ENCODE data around the gene DMBT1. TPM values are rescaled to one million over a fixed set of nuclear protein-coding genes. Genes with fewer than 3 reads are reported as not detected.
A peak's percentile ranks its signal among the peaks of the same experiment; 100 is the strongest.

DMBT1 gene
- total RNA-seq, 1 experiment from 2014 or later = 0.62 TPM

DNA sequence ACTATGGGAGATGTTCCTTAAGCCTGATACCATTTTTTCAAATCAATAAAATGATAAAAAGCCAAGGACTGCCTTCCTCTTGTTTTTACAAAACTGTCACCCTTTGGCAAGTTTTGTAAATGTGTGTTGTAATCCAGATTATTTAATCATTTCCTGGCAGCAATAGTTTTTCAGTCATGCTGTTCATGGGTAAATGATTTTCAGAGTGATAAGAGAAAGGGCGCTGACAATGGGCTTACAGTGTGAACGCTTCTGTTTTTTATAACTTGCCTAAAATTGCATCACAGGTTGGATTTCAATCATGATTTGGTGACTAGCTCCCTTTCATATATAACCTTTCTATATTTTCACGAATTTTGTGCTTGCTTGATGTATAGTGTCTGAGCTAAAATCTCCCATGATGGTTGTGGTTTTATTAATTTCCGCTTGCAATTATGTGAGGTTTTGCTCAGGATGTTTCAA, 19.0 kb upstream of the DMBT1 start:
- Histone ChIP-seq H4K20me1 (ENCODE audit: low read length) (no peaks in the 10 kb centered on the region), H3K4me1 (ENCODE audit: insufficient read depth, low read length) (peaks cover 16% of the 10 kb centered on the region), H3K79me2 (ENCODE audit: low read length) (no peaks in the 10 kb centered on the region), H3K4me3 (ENCODE audit: low read length) (no peak overlapping the region), H3K9me3 (ENCODE audit: low read length) (no peaks in the 10 kb centered on the region), H3K9me2 (replicated peaks; ENCODE audit: low read length) (no peaks in the 10 kb centered on the region), H2AFZ (ENCODE audit: low read length) (no peak overlapping the region), H3K4me2 (ENCODE audit: low read length) (no peak overlapping the region), H3K9ac (ENCODE audit: low read length) (no peak overlapping the region), H3F3A (ENCODE audit: low read length, unreplicated experiment) (no peaks in the 10 kb centered on the region), H3K27me3 (ENCODE audit: low read length) (no peaks in the 10 kb centered on the region), H3K36me3 (ENCODE audit: low read depth, low read length) (no peaks in the 10 kb centered on the region), H3K27ac (ENCODE audit: low read length) (no peak overlapping the region)
- ChIA-PET CTCF (no interaction called here), POLR2A (ENCODE audit: unreplicated experiment) (no interaction called here)
- ATAC-seq (no peak), DNase-seq (peak; percentile 45)
- no TSS peak for BruUV-seq (replicated peaks)
- no peak for TF ChIP-seq EZH2phosphoT487 (IDR thresholded peaks at IDR 0.05; ENCODE audit: borderline replicate concordance, low read length)
- intact Hi-C loops (cut with micrococcal nuclease) = no loop called here

DNA sequence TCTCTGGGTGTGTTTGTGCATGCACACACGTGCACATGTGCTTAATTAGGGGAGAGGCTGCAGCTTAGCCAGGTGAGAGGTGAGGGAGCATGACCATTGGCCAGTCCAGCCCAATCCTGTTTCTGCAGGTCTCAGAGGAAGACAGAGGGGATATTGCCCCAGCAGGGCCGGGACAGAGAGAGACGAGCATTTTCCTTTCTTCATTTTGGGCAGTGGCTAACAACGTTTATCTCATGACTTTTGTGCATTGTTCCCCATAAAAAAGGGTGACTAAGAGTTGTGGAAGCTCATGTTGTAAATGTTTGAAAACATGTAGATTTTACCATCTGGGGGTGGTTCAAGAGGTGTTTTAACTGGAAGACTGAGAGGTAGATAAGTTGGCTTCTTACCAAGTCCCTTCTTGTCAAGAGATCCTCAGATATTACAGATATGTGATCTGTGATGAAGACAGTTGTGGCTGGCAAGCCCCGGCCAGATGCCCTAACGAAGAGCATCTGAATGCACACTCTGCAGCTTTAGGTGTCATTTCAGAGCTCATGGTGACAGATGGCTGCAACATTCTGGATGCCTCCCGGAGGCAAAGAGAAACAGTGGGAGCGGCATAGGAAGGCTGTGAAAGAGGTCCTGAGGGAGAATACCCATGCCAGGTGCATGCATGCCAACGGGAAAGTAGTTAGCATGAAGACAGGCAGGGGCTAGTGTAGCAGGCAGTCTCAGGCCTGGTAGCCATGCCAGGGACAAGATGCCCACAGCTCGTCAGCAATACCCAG, 16.7 kb upstream of the DMBT1 start:
- no TSS peak for BruUV-seq (replicated peaks)
- no peaks in the 10 kb centered on the region for H3K79me2 ChIP-seq (ENCODE audit: low read length)
- DNase-seq (peak; percentile 56), ATAC-seq (peak; percentile 61)
- H3K36me3 ChIP-seq (ENCODE audit: low read depth, low read length) = no peaks in the 10 kb centered on the region
- H3K4me3 ChIP-seq (ENCODE audit: low read length) = no peak overlapping the region
- H3K4me1 ChIP-seq (ENCODE audit: insufficient read depth, low read length) = peaks cover 16% of the 10 kb centered on the region
- no peaks in the 10 kb centered on the region for H4K20me1 ChIP-seq (ENCODE audit: low read length)
- CTCF ChIA-PET = no interaction called here
- no peaks in the 10 kb centered on the region for H3K27me3 ChIP-seq (ENCODE audit: low read length)
- TF ChIP-seq, protein P1, sequence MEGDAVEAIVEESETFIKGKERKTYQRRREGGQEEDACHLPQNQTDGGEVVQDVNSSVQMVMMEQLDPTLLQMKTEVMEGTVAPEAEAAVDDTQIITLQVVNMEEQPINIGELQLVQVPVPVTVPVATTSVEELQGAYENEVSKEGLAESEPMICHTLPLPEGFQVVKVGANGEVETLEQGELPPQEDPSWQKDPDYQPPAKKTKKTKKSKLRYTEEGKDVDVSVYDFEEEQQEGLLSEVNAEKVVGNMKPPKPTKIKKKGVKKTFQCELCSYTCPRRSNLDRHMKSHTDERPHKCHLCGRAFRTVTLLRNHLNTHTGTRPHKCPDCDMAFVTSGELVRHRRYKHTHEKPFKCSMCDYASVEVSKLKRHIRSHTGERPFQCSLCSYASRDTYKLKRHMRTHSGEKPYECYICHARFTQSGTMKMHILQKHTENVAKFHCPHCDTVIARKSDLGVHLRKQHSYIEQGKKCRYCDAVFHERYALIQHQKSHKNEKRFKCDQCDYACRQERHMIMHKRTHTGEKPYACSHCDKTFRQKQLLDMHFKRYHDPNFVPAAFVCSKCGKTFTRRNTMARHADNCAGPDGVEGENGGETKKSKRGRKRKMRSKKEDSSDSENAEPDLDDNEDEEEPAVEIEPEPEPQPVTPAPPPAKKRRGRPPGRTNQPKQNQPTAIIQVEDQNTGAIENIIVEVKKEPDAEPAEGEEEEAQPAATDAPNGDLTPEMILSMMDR (conservative IDR thresholded peaks at IDR 0.05; ENCODE audit: low read depth, low read length) = no peak
- TF ChIP-seq EZH2phosphoT487 (IDR thresholded peaks at IDR 0.05; ENCODE audit: borderline replicate concordance, low read length) = no peak
- no peak for TF ChIP-seq EZH2 (IDR thresholded peaks at IDR 0.05; ENCODE audit: low read length, unreplicated experiment)
- no peak overlapping the region for H3K9ac ChIP-seq (ENCODE audit: low read length)
- no peaks in the 10 kb centered on the region for H3K9me3 ChIP-seq (ENCODE audit: low read length)
- H2AFZ ChIP-seq (ENCODE audit: low read length) = no peak overlapping the region
- H3F3A ChIP-seq (ENCODE audit: low read length, unreplicated experiment) = no peaks in the 10 kb centered on the region
- intact Hi-C loops (cut with micrococcal nuclease) = no loop called here
- no peak overlapping the region for H3K27ac ChIP-seq (ENCODE audit: low read length)
- H3K4me2 ChIP-seq (ENCODE audit: low read length) = peak overlapping the region; percentile 55
- POLR2A ChIA-PET (ENCODE audit: unreplicated experiment) = no interaction called here
- no peaks in the 10 kb centered on the region for H3K9me2 ChIP-seq (replicated peaks; ENCODE audit: low read length)

DNA sequence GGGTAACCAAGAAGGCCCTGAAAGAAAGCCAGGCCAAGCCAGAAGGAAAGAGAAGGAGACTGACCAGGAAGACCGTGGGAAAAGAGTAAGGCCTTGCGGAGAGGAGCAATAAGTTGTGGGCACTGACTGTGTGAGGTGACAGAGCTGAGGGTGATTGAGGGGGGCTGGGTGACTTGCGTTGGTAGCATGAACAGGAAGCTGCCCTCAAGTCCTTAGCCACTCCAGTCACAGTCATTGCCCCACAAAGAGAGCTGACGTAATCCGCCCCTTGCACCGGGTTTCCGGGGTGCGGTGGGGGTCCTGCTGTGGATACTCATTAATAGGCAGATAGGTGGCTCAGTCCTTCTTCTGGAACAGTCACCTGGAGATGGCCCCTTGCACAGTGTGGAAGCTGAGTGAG, 16.1 kb upstream of the DMBT1 start:
- peaks cover 16% of the 10 kb centered on the region for H3K4me1 ChIP-seq (ENCODE audit: insufficient read depth, low read length)
- POLR2A ChIA-PET (ENCODE audit: unreplicated experiment) = no interaction called here
- H2AFZ ChIP-seq (ENCODE audit: low read length) = no peak overlapping the region
- H3K79me2 ChIP-seq (ENCODE audit: low read length) = no peaks in the 10 kb centered on the region
- intact Hi-C loops (cut with micrococcal nuclease) = no loop called here
- DNase-seq = no peak
- H3K4me3 ChIP-seq (ENCODE audit: low read length) = no peak overlapping the region
- H3K27me3 ChIP-seq (ENCODE audit: low read length) = no peaks in the 10 kb centered on the region
- TF ChIP-seq EZH2 (IDR thresholded peaks at IDR 0.05; ENCODE audit: low read length, unreplicated experiment) (no peak), EZH2phosphoT487 (IDR thresholded peaks at IDR 0.05; ENCODE audit: borderline replicate concordance, low read length) (no peak)
- TF ChIP-seq, protein P1 (conservative IDR thresholded peaks at IDR 0.05; ENCODE audit: low read depth, low read length) = no peak
- no peaks in the 10 kb centered on the region for H3K36me3 ChIP-seq (ENCODE audit: low read depth, low read length)
- no TSS peak for BruUV-seq (replicated peaks)
- no peaks in the 10 kb centered on the region for H3K9me2 ChIP-seq (replicated peaks; ENCODE audit: low read length)
- CTCF ChIA-PET = no interaction called here
- H3K9ac ChIP-seq (ENCODE audit: low read length) = no peak overlapping the region
- no peak overlapping the region for H3K27ac ChIP-seq (ENCODE audit: low read length)
- no peak overlapping the region for H3K4me2 ChIP-seq (ENCODE audit: low read length)
- H3K9me3 ChIP-seq (ENCODE audit: low read length) = no peaks in the 10 kb centered on the region
- no peaks in the 10 kb centered on the region for H3F3A ChIP-seq (ENCODE audit: low read length, unreplicated experiment)
- no peak for ATAC-seq
- no peaks in the 10 kb centered on the region for H4K20me1 ChIP-seq (ENCODE audit: low read length)

Measured in PC-3 (cell line).